Measurements from ENCODE around the gene ELK4.

The ELK4 gene

GRCh38 chr1:205615789-205616188 lies 16.0 kb downstream of the ELK4 start:
- CTCF ChIA-PET = interaction anchor here (0.6 to 0.7 kb wide), 2 partner anchors 42 to 157 kb away, joined by 3 to 4 read pairs; no protein-coding TSS in a partner anchor
- POLR2A ChIA-PET (ENCODE audit: low non-redundant PET) = interaction anchor here (0.6 kb wide), 1 partner anchor 16 kb away, joined by 3 read pairs; the partner anchor contains the start of gene ELK4
- H3K27ac ChIP-seq = no peak overlapping the region
- no peak for TF ChIP-seq CTCF (conservative IDR thresholded peaks at IDR 0.05; ENCODE audit: low read depth)
- no peak for DNase-seq (ENCODE audit: low spot score)

GRCh38 chr1:205613854-205614412 lies 17.9 kb downstream of the ELK4 start:
- no peak for TF ChIP-seq CTCF (conservative IDR thresholded peaks at IDR 0.05; ENCODE audit: low read depth)
- DNase-seq (ENCODE audit: low spot score) = no peak
- ChIA-PET CTCF (interaction anchor here (2.0 kb wide), 1 partner anchor 22 kb away, joined by 12 read pairs; no protein-coding TSS in a partner anchor), POLR2A (ENCODE audit: low non-redundant PET) (no interaction called here)
- H3K27ac ChIP-seq = no peak overlapping the region

GRCh38 chr1:205612556-205612955 lies 19.3 kb downstream of the ELK4 start:
- no peak for DNase-seq (ENCODE audit: low spot score)
- no peak for TF ChIP-seq CTCF (conservative IDR thresholded peaks at IDR 0.05; ENCODE audit: low read depth)
- ChIA-PET CTCF (interaction anchor here (0.6 to 2.0 kb wide), 3 partner anchors 21 to 45 kb away, joined by 3 to 12 read pairs (median 7); no protein-coding TSS in a partner anchor), POLR2A (ENCODE audit: low non-redundant PET) (no interaction called here)
- H3K27ac ChIP-seq = no peak overlapping the region

DNA sequence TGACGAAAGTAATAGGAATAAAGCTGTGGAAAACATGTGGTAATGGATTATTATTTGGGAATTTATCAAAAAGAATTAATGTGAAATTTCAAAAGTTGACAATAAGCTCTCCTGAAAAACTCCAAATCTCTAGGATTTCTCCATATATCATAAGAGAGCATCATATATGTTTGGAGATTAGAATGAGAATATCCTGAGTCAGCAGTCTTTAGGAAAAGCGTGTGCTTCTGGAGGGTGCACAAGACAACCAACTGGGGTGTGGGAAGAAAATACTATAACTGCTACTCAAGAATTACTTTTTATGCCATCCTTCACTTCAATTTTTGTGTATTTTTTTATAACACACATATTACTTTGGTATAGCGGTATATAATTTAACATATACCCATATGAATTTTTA lies 19.7 kb downstream of the ELK4 start:
- TF ChIP-seq CTCF (conservative IDR thresholded peaks at IDR 0.05; ENCODE audit: low read depth) = no peak
- ChIA-PET POLR2A (ENCODE audit: low non-redundant PET) (no interaction called here), CTCF (interaction anchor here (0.9 to 2.0 kb wide), 2 partner anchors 20 to 46 kb away, joined by 3 to 12 read pairs; no protein-coding TSS in a partner anchor)

GRCh38 chr1:205610901-205611466 lies 20.8 kb downstream of the ELK4 start:
- TF ChIP-seq CTCF (conservative IDR thresholded peaks at IDR 0.05; ENCODE audit: low read depth) = no peak
- POLR2A ChIA-PET (ENCODE audit: low non-redundant PET) = no interaction called here
- CTCF ChIA-PET = interaction anchor here (1.1 kb wide), 1 partner anchor 20 kb away, joined by 3 read pairs; no protein-coding TSS in a partner anchor
- H3K27ac ChIP-seq = no peak overlapping the region
- DNase-seq (ENCODE audit: low spot score) = no peak

More for the DNA sequence above, 19.7 kb downstream of the ELK4 start:
- no peak overlapping the region for H3K27ac ChIP-seq
- DNase-seq (ENCODE audit: low spot score) = no peak

DNA sequence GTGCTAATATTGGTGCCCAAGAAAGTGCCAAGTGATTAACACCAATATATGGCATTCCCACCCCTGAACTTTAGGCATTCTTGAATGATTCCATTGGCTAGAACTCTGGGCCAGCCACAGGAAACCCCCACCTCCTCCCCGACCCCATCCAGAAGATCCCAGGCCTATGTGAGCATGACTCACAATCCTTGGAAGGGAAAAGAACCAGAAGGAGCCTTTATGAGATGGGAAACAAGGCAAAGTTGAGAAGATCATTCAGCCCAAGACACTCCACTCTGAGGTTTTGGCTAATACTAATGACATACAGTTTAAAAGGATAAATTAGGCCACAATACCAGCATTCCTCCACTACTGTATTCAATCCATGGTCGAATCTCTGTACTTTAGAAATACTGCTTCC lies 21.8 kb downstream of the ELK4 start:
- ChIA-PET CTCF (no interaction called here), POLR2A (ENCODE audit: low non-redundant PET) (no interaction called here)
- TF ChIP-seq CTCF (conservative IDR thresholded peaks at IDR 0.05; ENCODE audit: low read depth) = no peak
- H3K27ac ChIP-seq = no peak overlapping the region
- DNase-seq (ENCODE audit: low spot score) = no peak
